Brain microvascular endothelial cell (primary cell): Measurements from ENCODE around the gene NMNAT2.
"Not testable (repeated sequence)": the region's sequence is repeated elsewhere in the genome, so short reads cannot be mapped to it uniquely, and the experiment has no call there.

Experiments used
- DNase-seq: peaks from one replicate; pipeline ENCODE4 v3.0.0-alpha.2; 2020
- H3K27ac ChIP-seq: fragments of 250-450 bp; sonication (Bioruptor Pico); 2 replicates; pipeline ENCODE4 v1.5.1; 2020; ENCODE audit warnings: mild to moderate bottlenecking, moderate library complexity
- H3K27me3 ChIP-seq: fragments of 250-450 bp; sonication (Bioruptor Pico); replicated peaks from 2 replicates; pipeline ENCODE4 v1.5.1; 2020; ENCODE audit warnings: mild to moderate bottlenecking
- H3K36me3 ChIP-seq: fragments of 250-450 bp; sonication (Bioruptor Pico); replicated peaks from 2 replicates; pipeline ENCODE4 v1.5.1; 2020; ENCODE audit warnings: mild to moderate bottlenecking
- H3K4me3 ChIP-seq: 2 replicates; pipeline ENCODE4 v1.5.1; 2011; ENCODE audit warnings: low read depth, mild to moderate bottlenecking, control low read depth, low read length, moderate library complexity
- in situ Hi-C: cut with HindIII; loops from 2 replicates; pipeline ENCODE4 v1.10.0; 2017; ENCODE audit warnings: low sequenced_read_pairs, low pct_ligation_motif_present
- TF ChIP-seq, protein P1 (sequence below): IDR thresholded peaks from 2 replicates; pipeline ENCODE4 v1.5.1; 2011; ENCODE audit warnings: low read depth, mild to moderate bottlenecking, moderate library complexity, low read length, control low read depth, inconsistent platforms; ENCODE audit errors: missing control alignments

NMNAT2 gene

DNA sequence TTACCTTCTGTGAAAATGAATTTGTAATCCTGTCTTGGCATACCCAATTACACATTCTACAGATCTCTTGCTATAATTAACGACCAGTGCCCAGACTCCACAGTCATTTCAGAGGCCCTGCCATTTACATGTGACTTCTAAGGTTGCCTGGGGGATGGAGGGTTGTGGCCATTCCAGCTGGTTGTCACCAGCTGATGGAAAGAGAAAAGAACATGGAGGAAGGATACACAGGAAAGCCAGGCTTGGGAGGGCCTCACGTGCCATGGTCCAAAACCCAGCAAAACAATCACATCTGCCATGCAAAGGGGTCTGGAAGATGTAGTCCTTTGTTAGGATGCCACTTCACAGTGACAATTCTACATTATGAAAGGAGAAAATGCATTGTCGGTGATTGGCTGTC is 172.8 kb downstream of the NMNAT2 start:
- in situ Hi-C loops = no loop called here
- Histone ChIP-seq H3K36me3 (no peaks in the 10 kb centered on the region), H3K27ac (no peak overlapping the region), H3K27me3 (no peaks in the 10 kb centered on the region), H3K4me3 (no peak overlapping the region)
- TF ChIP-seq, protein P1, sequence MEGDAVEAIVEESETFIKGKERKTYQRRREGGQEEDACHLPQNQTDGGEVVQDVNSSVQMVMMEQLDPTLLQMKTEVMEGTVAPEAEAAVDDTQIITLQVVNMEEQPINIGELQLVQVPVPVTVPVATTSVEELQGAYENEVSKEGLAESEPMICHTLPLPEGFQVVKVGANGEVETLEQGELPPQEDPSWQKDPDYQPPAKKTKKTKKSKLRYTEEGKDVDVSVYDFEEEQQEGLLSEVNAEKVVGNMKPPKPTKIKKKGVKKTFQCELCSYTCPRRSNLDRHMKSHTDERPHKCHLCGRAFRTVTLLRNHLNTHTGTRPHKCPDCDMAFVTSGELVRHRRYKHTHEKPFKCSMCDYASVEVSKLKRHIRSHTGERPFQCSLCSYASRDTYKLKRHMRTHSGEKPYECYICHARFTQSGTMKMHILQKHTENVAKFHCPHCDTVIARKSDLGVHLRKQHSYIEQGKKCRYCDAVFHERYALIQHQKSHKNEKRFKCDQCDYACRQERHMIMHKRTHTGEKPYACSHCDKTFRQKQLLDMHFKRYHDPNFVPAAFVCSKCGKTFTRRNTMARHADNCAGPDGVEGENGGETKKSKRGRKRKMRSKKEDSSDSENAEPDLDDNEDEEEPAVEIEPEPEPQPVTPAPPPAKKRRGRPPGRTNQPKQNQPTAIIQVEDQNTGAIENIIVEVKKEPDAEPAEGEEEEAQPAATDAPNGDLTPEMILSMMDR = no peak
- no peak for DNase-seq

DNA sequence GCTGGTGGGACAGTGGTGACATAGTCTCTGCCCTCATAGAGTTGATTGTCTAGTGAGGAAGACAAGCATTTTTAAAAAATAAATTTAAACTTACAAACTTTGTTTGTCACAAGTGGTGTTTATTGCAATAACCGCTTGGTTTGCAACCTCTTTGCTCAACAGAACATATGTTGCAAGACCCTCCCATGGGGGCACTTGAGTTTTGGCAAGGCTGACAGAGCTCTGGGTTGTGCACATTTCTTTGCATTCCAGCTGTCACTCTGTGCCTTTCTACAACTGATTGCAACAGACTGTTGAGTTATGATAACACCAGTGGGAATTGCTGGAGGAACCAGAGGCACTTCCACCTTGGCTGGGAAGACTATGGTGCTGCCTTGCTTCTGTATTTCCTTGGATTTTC is 173.7 kb downstream of the NMNAT2 start:
- Histone ChIP-seq H3K27ac (no peak overlapping the region), H3K4me3 (no peak overlapping the region), H3K36me3 (no peaks in the 10 kb centered on the region), H3K27me3 (no peaks in the 10 kb centered on the region)
- in situ Hi-C loops = no loop called here
- no peak for DNase-seq
- TF ChIP-seq, protein P1 = no peak

DNA sequence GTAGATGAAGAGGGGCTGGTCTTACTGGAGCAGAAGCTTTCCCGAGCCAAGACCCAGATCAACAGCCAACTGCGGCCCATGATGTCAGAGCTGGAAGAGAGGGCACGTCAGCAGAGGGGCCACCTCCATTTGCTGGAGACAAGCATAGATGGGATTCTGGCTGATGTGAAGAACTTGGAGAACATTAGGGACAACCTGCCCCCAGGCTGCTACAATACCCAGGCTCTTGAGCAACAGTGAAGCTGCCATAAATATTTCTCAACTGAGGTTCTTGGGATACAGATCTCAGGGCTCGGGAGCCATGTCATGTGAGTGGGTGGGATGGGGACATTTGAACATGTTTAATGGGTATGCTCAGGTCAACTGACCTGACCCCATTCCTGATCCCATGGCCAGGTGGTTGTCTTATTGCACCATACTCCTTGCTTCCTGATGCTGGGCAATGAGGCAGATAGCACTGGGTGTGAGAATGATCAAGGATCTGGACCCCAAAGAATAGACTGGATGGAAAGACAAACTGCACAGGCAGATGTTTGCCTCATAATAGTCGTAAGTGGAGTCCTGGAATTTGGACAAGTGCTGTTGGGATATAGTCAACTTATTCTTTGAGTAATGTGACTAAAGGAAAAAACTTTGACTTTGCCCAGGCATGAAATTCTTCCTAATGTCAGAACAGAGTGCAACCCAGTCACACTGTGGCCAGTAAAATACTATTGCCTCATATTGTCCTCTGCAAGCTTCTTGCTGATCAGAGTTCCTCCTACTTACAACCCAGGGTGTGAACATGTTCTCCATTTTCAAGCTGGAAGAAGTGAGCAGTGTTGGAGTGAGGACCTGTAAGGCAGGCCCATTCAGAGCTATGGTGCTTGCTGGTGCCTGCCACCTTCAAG is 174.8 kb downstream of the NMNAT2 start:
- Histone ChIP-seq H3K4me3 (no peak overlapping the region), H3K36me3 (no peaks in the 10 kb centered on the region), H3K27ac (no peak overlapping the region), H3K27me3 (no peaks in the 10 kb centered on the region)
- in situ Hi-C loops = no loop called here
- TF ChIP-seq, protein P1 = no peak
- DNase-seq = no peak

DNA sequence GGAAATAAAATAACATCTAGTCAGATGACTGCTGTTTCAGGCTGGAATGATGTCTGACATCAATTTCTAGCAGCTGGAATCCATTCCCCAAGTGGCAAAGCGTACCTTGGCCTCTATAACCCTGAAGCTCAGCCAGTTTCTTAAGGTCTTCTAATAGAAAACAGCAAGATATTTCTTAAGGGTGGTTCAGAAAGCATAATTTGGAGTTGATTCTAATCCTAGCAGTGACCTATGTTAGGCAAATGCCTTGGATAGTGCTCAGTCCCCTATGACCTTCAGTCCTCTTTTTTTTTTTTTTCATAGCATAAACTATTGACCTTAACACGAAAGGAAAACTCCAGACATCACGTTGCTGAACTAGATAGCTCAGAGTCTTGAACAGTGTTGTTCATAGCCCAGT is 175.6 kb downstream of the NMNAT2 start:
- TF ChIP-seq, protein P1 = no peak
- in situ Hi-C loops = no loop called here
- Histone ChIP-seq H3K36me3 (no peaks in the 10 kb centered on the region), H3K27ac (no peak overlapping the region), H3K4me3 (no peak overlapping the region), H3K27me3 (no peaks in the 10 kb centered on the region)
- DNase-seq = no peak

DNA sequence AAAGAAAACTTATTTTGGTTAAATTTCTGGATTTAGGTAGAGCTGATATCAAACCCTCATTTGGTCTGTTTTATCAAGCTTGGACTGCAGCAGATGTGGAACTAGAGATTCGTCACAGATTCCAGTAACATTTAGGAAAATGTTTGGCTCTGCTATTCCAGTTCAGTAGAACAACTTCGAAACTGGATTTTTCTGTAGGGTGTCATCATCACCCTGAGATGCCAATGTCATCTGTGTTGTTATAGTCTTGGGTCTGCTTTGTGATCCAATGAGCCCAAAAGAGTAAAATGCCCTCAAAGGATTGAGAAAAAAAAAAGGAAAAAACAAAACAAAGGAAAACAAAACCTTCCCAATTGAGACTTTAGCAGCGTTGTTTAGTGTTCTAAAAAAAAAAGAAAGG is 176.7 kb downstream of the NMNAT2 start:
- in situ Hi-C loops = no loop called here
- Histone ChIP-seq H3K27ac (no peak overlapping the region), H3K27me3 (no peaks in the 10 kb centered on the region)

DNA sequence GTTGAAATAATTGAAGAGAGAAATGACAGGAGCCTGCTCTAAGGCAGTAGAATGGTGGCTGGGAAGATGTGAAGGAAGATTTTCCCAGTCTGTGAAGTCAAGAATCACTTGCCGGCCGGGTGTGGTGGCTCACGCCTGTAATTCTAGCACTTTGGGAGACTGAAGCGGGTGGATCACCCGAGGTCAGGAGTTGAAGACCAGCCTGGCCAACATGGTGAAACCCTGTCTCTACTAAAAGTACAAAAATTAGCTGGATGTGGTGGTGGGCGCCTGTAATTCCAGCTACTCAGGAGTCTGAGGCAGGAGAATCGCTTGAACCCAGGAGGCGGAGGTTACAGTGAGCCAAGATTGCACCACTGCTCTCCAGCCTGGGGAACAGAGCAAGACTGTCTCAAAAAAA is 177.3 kb downstream of the NMNAT2 start:
- not testable (repeated sequence) for DNase-seq

More for the DNA sequence above, 176.7 kb downstream of the NMNAT2 start:
- DNase-seq = no peak
- Histone ChIP-seq H3K4me3 (no peak overlapping the region), H3K36me3 (no peaks in the 10 kb centered on the region)
- TF ChIP-seq, protein P1 = no peak

More for the DNA sequence above, 177.3 kb downstream of the NMNAT2 start:
- H3K27ac ChIP-seq, H3K4me3 ChIP-seq, in situ Hi-C loops, H3K36me3 ChIP-seq, H3K27me3 ChIP-seq: not testable (repeated sequence)
